ENCODE results near the gene ECPAS. TPM values are rescaled to one million over a fixed set of nuclear protein-coding genes. Genes with fewer than 3 reads are reported as not detected.
A peak's percentile ranks its signal among the peaks of the same experiment; 100 is the strongest.
"Not testable (repeated sequence)": the region's sequence is repeated elsewhere in the genome, so short reads cannot be mapped to it uniquely, and the experiment has no call there.

ECPAS gene
- polyA plus RNA-seq, 3 donors = 70.2 to 81.9 (median 78.9) TPM

GRCh38 chr9:111381006-111381405 lies 103.2 kb downstream of the ECPAS start:
- DNase-seq (ENCODE audit: extremely low read depth in 1 of 11, low read depth in 9 of 11, low spot score in 4 of 11) = peak in 3 of 11 donors; percentile 4 to 12 (median 9)

- DNase-seq (ENCODE audit: extremely low read depth in 1 of 11, low read depth in 9 of 11, low spot score in 4 of 11) = no peak
Observed at GRCh38 chr9:111375817-111376564, 108.2 kb downstream of the ECPAS start.

GRCh38 chr9:111375062-111375461 lies 109.1 kb downstream of the ECPAS start:
- no peak for DNase-seq (ENCODE audit: extremely low read depth in 1 of 11, low read depth in 9 of 11, low spot score in 4 of 11)

GRCh38 chr9:111372297-111372696 lies 111.9 kb downstream of the ECPAS start:
- DNase-seq (ENCODE audit: extremely low read depth in 1 of 11, low read depth in 9 of 11, low spot score in 4 of 11) = no peak

DNA sequence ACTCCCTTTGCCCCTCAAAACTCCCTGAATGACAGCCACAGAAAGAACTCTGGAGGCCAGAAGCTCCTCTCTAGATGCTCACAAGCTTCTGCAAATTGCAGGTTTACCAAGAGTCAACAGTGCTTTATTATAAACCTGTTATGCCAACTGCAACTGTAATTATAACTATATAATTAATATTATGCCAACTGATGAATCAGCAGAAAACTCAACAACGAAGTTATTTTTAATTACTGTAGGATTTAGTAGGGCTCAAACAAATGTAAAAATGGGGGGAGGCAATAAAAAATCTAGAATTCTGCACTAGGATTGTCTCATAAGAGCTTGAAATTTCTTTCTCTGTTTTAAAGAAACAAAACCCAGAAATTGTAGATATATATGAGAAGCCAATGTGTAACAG lies 117.2 kb downstream of the ECPAS start:
- no peak for DNase-seq (ENCODE audit: extremely low read depth in 1 of 11, low read depth in 9 of 11, low spot score in 4 of 11)

DNA sequence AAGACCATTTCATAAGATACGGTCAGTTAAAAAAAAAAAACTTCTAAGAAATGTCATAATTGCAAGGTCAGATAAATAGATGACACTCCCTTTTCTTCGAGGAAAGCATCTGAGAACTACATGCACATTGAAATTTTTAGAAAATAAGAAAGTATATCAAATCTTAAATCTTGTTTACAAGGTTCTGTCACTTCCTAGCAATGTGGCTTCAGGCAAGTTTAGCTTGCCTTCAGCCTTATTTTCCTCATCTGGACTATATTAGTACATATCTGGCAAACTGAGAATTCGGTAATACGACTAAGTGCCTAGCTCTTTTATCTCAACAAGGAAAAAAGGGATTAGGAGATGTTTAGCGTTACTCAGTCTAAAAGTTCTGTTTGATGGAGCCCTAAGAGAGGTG lies 121.7 kb downstream of the ECPAS start:
- DNase-seq (ENCODE audit: extremely low read depth in 1 of 11, low read depth in 9 of 11, low spot score in 4 of 11) = no peak

DNA sequence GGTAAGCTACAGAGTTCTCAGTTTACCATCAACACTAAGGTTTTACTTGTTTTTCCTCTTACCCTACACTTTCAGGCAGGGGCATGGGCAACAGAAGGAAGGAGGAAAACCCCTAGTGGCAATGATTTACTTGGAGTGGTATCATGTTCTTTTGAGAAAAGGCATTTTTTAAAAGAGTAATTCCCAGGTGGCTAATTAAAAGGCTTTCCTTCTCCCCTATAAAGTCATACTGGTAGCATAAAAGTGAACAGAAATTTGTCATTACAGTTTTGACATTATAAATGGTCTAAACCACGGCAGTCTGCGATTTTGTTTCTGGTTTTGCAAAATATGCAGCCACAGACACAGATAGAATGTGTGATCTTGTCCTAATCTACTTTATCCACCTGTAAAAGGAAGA lies 123.3 kb downstream of the ECPAS start:
- DNase-seq (ENCODE audit: extremely low read depth in 1 of 11, low read depth in 9 of 11, low spot score in 4 of 11) = no peak

DNA sequence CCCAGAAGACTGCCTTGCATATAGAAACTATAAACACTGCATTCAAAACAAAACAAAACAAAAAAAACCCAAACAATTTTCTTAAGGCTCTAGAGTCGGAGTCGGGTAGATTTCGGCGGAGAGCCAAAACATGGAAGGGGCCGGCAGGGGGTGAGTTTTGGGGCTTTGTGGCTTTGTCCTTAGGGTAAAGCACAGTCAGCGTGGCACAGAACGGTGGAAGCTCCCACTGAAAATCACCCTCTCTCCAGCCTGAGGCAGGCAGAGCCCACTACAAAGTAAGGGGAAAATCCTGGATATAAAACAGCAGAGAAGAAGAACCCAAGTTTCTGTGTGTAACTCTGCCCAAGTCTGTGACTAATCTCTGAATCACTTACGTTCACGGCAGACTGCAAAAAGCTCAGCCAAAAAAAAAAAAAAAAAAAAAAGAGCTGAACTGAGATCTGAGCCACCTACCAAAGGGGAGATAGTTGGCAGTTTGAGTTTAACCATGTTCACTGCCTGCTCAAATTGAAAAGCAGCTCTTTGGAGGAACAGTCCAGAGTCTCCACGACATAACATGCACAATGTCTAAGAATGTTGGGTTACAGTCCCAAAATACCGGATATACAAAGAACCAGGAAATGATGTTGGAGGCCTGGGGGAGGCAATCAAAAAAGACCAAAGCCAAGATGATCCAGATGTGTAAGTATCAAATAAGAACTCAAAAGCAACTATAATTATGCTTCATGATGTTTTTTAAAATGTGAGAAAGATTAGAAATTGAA lies 127.5 kb downstream of the ECPAS start:
- no peak for DNase-seq (ENCODE audit: extremely low read depth in 1 of 11, low read depth in 9 of 11, low spot score in 4 of 11)

- DNase-seq (ENCODE audit: extremely low read depth in 1 of 11, low read depth in 9 of 11, low spot score in 4 of 11) = no peak
Observed at GRCh38 chr9:111352545-111352944, 131.6 kb downstream of the ECPAS start.

GRCh38 chr9:111350556-111350955 lies 133.6 kb downstream of the ECPAS start:
- no peak for DNase-seq (ENCODE audit: extremely low read depth in 1 of 11, low read depth in 9 of 11, low spot score in 4 of 11)

GRCh38 chr9:111349766-111350165 lies 134.4 kb downstream of the ECPAS start:
- no peak for DNase-seq (ENCODE audit: extremely low read depth in 1 of 11, low read depth in 9 of 11, low spot score in 4 of 11)

GRCh38 chr9:111348821-111349271 lies 135.3 kb downstream of the ECPAS start:
- DNase-seq (ENCODE audit: extremely low read depth in 1 of 11, low read depth in 9 of 11, low spot score in 4 of 11) = peak in 1 of 11 donors; percentile 5

- DNase-seq (ENCODE audit: extremely low read depth in 1 of 11, low read depth in 9 of 11, low spot score in 4 of 11) = not testable (repeated sequence)
Observed at GRCh38 chr9:111334318-111334863, 149.8 kb downstream of the ECPAS start.

DNA sequence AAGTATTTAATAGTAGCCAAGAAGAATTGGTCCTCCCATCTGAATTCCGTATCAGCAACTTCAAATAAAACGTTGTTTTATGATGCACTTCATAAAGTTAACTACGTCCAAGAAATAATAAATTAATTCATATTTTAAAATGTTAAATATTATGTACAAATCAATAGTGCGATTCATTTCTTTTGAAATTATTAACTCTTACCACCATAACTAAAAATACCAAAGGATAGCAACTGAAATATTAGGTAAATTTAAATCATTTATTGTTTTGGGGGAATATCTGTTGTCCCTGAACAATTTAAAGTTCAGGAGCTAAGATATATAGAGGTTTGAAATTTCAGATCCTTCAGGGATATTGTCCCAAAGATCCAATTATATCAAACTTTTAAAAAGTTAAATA lies 154.1 kb downstream of the ECPAS start, which contains the start of gene OR2K2:
Gene OR2K2 (minus strand): TSS at position 101 of the 400 bp plus-strand sequence. CDS start 1,791 bp downstream, outside the sequence.
- no peak for DNase-seq (ENCODE audit: extremely low read depth in 1 of 11, low read depth in 9 of 11, low spot score in 4 of 11)

DNA sequence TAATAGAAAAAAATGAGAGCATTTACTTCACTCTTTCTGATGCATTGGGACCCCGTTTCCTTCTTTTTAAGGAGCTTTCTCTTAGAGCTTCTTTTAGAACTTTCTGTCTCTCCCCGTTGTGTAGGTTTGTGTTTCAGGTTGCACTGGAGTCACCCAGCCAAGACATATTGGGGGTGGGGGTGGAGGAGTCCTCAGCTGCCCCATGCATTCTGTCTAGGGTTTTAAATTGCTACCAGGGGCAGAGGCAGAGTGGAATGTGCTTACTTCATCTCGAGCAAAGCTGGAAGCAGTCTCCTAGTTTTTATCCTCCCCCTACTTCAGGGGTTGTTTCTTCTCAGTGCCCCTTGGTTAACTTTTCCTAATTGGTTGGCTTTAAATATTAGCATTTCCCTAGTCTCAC lies 163.6 kb downstream of the ECPAS start:
- peak in 6 of 11 donors; percentile 19 to 49 (median 26) for DNase-seq (ENCODE audit: extremely low read depth in 1 of 11, low read depth in 9 of 11, low spot score in 4 of 11)

DNA sequence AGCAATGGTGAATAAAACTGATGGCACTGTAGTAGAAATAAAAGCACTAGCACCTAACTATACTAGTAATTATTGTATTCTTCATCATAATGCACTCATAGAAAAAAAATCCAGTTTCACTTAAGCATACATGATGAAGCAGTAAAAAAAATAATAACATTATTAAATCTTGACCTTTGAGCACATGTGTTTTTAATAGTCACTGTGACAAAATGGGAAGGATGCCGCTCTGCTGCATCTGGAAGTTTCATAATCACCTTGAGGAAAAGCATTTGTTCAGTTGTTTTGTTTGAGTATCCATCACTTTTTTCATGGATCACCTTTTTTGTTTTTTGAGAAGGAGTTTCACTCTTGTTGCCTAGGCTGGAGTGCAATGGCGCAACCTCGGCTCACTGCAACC lies 167.4 kb downstream of the ECPAS start:
- no peak for DNase-seq (ENCODE audit: extremely low read depth in 1 of 11, low read depth in 9 of 11, low spot score in 4 of 11)

Data from renal cortex interstitium (tissue), 11 donors.